Astrocyte (in vitro differentiated cells and primary cell): Measurements from ENCODE around the gene CIDEB.

Experiments used
- EZH2 ChIP-seq: IDR thresholded peaks from 2 replicates; pipeline ENCODE4 v1.6.1; 2012; ENCODE audit warnings: mild to moderate bottlenecking, low read length, inconsistent platforms; ENCODE audit not compliant: insufficient read depth
- TF ChIP-seq, protein P1 (sequence below): IDR thresholded peaks from 2 replicates; pipeline ENCODE4 v1.5.1; 2011; ENCODE audit warnings: low read depth, mild to moderate bottlenecking, inconsistent platforms, low read length, moderate library complexity; ENCODE audit not compliant: insufficient read depth

DNA sequence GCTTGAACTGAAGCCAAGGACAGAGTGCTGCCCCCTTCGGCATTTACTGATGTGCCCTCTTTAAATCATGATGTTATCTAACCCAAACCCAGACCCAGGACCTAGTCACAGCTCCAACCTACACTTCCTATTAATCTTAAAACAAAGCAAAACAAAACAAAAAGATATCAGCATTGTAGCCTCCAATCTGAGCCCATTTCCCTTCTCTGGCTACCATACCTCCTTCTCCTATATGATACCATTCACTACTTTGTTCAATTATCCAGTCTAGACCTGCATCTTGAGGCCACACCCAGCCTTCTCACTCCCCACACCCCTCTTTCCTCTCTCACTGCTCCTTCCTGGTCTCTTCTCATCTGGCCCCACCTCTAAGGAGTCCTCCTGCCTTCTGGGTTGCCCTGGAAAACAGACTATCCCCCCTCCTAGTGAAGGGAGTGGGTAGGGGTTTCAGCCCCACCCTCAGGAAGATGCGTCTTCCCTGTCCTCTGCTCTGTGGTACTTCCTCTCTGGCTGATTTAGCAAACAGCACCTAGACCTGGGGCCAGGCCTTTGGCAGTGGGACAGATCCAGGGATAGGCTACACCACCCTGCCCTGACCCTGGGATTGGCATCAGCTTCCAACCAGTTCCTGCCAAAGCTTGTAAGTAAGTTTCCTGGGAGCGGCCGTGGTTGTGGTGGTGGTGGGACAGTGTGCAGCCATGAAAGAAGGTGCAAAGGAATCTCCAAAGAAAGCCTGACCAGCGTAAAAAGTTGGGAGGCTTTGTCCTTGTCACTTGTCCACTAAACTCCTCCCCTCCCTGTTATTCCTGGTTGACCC lies 6.8 kb upstream of the CIDEB start:
- TF ChIP-seq, protein P1, sequence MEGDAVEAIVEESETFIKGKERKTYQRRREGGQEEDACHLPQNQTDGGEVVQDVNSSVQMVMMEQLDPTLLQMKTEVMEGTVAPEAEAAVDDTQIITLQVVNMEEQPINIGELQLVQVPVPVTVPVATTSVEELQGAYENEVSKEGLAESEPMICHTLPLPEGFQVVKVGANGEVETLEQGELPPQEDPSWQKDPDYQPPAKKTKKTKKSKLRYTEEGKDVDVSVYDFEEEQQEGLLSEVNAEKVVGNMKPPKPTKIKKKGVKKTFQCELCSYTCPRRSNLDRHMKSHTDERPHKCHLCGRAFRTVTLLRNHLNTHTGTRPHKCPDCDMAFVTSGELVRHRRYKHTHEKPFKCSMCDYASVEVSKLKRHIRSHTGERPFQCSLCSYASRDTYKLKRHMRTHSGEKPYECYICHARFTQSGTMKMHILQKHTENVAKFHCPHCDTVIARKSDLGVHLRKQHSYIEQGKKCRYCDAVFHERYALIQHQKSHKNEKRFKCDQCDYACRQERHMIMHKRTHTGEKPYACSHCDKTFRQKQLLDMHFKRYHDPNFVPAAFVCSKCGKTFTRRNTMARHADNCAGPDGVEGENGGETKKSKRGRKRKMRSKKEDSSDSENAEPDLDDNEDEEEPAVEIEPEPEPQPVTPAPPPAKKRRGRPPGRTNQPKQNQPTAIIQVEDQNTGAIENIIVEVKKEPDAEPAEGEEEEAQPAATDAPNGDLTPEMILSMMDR: no peak
- TF ChIP-seq EZH2: no peak
